Fibroblast of skin of scalp (primary cell): ENCODE measurements around the gene TOR4A.
"Not testable (repeated sequence)": the region's sequence is repeated elsewhere in the genome, so short reads cannot be mapped to it uniquely, and the experiment has no call there.

ENCODE experiments used
- DNase-seq: peaks from one replicate; pipeline ENCODE4 v3.0.0-alpha.2; 2013

Gene TOR4A

GRCh38 chr9:137319011-137319738 lies 41.6 kb downstream of the TOR4A start:
- no peak for DNase-seq

DNA sequence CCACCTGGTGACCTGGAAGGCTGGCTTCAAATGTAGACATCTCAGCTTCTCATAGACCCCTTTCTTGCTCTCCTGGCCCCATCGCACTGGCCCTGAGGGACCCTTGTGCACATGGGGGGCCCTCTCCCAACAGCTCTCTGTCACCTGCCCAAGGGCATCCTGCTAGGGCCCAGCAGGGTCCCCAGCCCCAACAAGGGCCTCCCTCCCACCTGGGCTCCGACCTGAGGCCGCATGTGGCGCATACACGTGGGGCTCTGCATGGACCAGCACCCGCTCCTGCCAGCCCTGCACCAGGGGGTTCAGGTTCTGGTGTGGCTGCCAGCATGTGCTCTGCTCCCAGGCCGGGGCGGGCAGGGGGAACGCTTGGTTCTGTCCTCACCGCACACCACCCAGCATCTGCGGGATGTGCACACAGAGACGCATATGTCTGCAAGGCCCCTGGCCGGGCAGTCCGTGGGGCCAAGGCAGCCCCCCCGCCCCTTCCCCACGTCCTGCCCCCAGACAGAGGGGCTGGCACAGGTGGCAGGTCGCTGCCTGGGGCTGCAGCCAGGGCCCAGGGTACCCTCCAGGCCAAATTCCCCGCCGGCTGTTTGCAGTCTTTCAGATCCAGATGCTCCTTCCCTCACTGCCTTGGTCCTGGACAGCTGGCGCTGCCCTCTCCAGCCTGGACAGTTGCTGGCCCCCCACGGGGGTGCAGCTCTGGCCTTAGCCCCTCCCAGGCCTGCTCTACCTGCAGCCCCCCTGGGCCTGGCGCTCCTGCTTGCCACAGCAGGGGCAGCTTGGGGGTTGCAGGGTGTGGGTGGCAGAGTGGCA lies 42.4 kb downstream of the TOR4A start:
- no peak for DNase-seq

- no peak for DNase-seq
Measured at GRCh38 chr9:137320555-137321384, 43.2 kb downstream of the TOR4A start.

DNA sequence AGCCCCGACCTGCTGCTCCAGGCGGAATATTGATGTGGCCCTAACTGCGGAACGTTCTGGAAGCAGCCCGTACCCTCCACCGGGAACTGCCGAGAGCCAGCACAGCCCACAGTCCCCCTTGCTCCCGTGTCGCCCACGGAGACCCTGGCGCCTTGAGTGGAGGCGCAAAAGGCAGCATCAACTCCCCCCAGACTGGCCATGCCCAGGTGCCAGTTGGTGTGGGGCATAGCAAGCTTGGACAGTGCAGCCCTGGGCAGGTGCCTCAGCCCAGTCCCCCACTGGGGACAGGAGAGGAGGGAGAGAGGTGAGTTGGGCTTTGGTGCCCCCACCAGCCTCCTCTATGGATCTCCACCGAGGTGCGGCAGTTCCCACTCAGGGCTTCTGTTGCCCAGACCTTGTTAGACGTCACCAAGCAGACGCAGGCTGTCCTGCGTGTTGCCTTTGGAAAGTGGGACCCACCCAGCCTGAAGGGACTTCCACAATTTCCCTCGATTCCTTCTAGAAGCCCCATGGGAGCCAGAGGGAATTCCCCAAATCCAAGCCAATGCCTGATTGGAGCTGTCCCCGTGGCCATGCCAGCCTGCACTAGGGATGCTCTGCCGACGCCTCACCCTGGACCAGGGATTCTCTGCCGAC lies 44.3 kb downstream of the TOR4A start:
- no peak for DNase-seq

DNA sequence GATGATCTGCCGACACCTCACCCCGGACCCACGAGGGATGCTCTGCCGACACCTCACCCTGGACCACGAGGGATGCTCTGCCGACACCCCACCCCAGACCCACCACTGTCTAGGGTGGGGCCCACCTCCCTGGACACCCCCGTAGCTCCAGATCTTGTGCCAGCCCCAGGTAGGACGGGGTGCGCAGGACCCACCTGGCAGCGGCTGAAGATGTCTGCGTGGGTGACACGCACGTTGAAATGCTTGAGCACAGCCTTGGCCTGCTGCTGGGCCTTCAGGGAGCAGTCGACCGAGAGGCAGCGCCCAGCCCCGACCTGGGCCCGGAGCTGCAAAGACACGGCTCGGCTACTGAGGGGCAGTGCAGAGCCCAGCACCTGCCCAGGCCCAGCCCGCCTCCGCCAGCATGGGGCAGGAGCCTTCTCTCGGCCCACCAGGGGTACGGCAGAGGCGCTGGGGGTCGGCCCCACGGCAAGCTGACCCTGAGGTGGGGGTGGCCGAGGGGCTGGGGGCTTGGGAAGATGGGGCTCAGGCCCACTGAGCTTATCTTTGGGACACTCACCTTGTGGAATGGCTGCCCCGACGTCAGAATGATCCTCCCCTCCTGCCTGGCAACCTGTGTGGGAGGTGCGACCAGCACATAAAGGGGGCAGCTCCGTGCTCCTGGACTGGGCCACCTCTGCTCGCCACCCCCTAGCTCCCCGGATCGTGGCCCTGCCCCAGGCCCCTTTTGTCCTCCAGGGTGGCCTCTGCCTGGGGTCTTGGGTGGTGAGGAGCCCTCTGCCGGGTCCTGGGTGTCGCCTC lies 46.2 kb downstream of the TOR4A start:
- DNase-seq = no peak

GRCh38 chr9:137325124-137325523 lies 47.6 kb downstream of the TOR4A start:
- DNase-seq = no peak

DNA sequence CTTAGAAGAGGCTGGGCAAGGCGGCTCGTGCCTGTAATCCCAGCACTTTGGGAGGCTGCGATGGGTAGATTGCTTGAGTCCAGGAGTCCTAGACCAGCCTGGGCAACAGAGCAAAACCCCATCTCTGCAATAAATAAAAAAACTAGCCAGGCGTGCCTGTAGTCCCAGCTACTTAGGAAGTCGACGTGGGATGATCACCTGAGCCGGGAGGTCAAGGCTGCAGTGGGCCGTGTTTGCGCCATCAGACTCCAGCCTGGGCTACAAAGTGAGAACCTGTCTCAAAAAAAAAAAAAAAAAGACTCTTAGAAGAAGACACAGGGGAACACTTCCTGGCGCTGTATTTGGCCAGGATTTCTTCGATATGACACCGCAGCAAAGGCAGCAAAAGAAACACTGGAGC lies 48.3 kb downstream of the TOR4A start:
- no peak for DNase-seq

DNA sequence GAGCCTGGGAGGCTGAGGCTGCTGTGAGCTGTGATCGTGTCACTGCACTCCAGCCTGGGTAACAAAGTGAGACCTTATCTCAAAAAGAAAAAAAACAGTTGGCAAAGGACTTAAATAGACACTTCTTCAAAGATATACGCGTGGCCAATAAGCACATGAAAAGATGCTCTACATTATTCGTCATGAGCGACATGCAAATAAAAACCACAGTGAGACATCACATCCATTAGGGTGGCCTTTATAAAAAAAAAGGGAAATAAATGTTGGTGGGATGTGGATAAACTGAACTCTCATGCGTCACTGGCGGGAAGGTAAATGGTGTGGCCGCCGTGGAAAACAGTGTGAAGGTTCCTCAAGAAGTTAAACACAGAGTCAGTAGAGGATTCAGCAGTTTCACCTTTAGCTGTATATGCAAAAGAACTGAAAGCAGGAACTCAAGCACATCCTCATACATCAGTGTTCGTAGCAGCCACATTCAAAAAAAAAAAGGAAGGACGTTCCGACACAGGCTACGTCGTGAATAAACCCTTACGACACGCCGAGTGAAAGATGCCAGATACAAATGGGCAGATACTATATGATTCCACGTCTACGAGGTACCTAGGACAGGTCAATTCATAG lies 49.0 kb downstream of the TOR4A start:
- DNase-seq = no peak

- not testable (repeated sequence) for DNase-seq
Measured at GRCh38 chr9:137327641-137328550, 50.4 kb downstream of the TOR4A start.

DNA sequence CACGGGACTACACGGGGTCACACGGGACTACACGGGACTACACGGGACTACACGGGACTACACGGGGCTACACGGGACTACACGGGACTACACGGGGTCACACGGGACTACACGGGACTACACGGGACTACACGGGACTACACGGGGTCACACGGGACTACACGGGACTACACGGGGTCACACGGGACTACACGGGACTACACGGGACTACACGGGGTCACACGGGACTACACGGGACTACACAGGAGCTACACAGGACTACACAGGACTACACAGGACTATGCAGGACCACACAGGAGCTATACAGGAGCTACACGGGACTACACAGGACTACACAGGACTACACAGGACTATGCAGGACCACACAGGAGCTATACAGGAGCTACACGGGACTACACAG lies 52.1 kb downstream of the TOR4A start:
- not testable (repeated sequence) for DNase-seq

DNA sequence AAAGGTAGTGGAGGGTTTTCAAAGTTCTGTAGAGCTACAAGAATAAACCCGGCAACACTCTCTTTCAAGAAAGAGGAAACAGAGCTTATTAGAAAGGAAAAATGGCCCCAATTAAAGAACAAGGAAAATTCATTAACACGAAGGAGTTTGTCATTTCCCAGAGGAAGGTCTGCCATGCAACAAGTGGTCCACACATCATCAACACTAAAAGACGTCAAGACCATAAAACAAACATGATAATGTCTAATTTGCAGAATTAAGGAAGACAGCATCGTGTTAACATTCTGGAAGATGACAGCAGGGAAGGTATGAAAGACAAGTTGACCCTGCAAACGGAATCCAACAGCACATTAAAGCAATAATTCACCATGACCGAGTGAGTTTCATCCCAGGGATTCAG lies 53.2 kb downstream of the TOR4A start:
- no peak for DNase-seq

GRCh38 chr9:137331929-137332328 lies 54.4 kb downstream of the TOR4A start:
- DNase-seq = no peak
